GM12874 (cell line): Measurements from ENCODE around the gene RNF115.

Source experiments
- CTCF ChIP-seq: IDR thresholded peaks from 2 replicates; pipeline ENCODE4 v1.5.1; 2011; ENCODE audit warnings: low read depth, mild to moderate bottlenecking, control low read depth, low read length, moderate library complexity; ENCODE audit not compliant: insufficient read depth

The RNF115 gene

GRCh38 chr1:145751491-145752037, 72.3 kb downstream of the RNF115 start:
- no peak for TF ChIP-seq CTCF

GRCh38 chr1:145750426-145750825, 73.5 kb downstream of the RNF115 start:
- no peak for TF ChIP-seq CTCF

GRCh38 chr1:145747398-145748247, 76.3 kb downstream of the RNF115 start:
- TF ChIP-seq CTCF: no peak

GRCh38 chr1:145740269-145740668, 83.6 kb downstream of the RNF115 start:
- no peak for TF ChIP-seq CTCF

- no peak for TF ChIP-seq CTCF
Measured at GRCh38 chr1:145736191-145736590, 87.7 kb downstream of the RNF115 start.

GRCh38 chr1:145730900-145731299, 93.0 kb downstream of the RNF115 start:
- TF ChIP-seq CTCF: no peak

- TF ChIP-seq CTCF: no peak
Measured at GRCh38 chr1:145730467-145730866, 93.4 kb downstream of the RNF115 start.
